ENCODE data around the gene SELENOF. TPM values are rescaled to one million over a fixed set of nuclear protein-coding genes. Genes with fewer than 3 reads are reported as not detected.
A peak's percentile ranks its signal among the peaks of the same experiment; 100 is the strongest.

Gene SELENOF
- total RNA-seq = 136 TPM
- 100 to 1,000 TPM; 127 to 187 (median 141) TPM for polyA plus RNA-seq (ENCODE audit: insufficient read depth in 1 of 8, insufficient read length in 8 of 8, low replicate concordance in 1 of 8)
- long read RNA-seq, donor 1, transcript SELENOF-201 (5 exons, 1,781 nt) = major isoform, 27 of 29 reads
- long read RNA-seq, donor 1, partial matches to known transcripts = 0 of 29 reads
- long read RNA-seq, donor 1, other reads (novel, unspliced or antisense) = 0 of 29 reads
- long read RNA-seq, donor 2, transcript SELENOF-201 (5 exons, 1,781 nt) = major isoform, 6 of 7 reads
- long read RNA-seq, donor 2, partial matches to known transcripts = 0 of 7 reads
- long read RNA-seq, donor 2, other reads (novel, unspliced or antisense) = 0 of 7 reads
- long read RNA-seq, donor 3, transcript SELENOF-201 (5 exons, 1,781 nt) = major isoform, 59 of 71 reads
- long read RNA-seq, donor 3, partial matches to known transcripts = 6 of 71 reads
- long read RNA-seq, donor 3, other reads (novel, unspliced or antisense) = 0 of 71 reads
- long read RNA-seq, donor 4, transcript SELENOF-201 (5 exons, 1,781 nt) = major isoform, 42 of 52 reads
- long read RNA-seq, donor 4, partial matches to known transcripts = 5 of 52 reads
- long read RNA-seq, donor 4, other reads (novel, unspliced or antisense) = 0 of 52 reads
- long read RNA-seq, donor 5, transcript SELENOF-201 (5 exons, 1,781 nt) = major isoform, 173 of 228 reads
- long read RNA-seq, donor 5, transcript SELENOF-202 (4 exons, 1,220 nt) = minor isoform, 21 of 228 reads
- long read RNA-seq, donor 5, partial matches to known transcripts = 20 of 228 reads
- long read RNA-seq, donor 5, other reads (novel, unspliced or antisense) = 10 of 228 reads
- long read RNA-seq, donor 6, transcript SELENOF-201 (5 exons, 1,781 nt) = major isoform, 98 of 129 reads
- long read RNA-seq, donor 6, transcript SELENOF-202 (4 exons, 1,220 nt) = minor isoform, 18 of 129 reads
- long read RNA-seq, donor 6, partial matches to known transcripts = 12 of 129 reads
- long read RNA-seq, donor 6, other reads (novel, unspliced or antisense) = 0 of 129 reads
- long read RNA-seq, donor 7, transcript SELENOF-201 (5 exons, 1,781 nt) = major isoform, 114 of 148 reads
- long read RNA-seq, donor 7, transcript SELENOF-202 (4 exons, 1,220 nt) = minor isoform, 7 of 148 reads
- long read RNA-seq, donor 7, partial matches to known transcripts = 27 of 148 reads
- long read RNA-seq, donor 7, other reads (novel, unspliced or antisense) = 0 of 148 reads
- long read RNA-seq, donor 8, transcript SELENOF-201 (5 exons, 1,781 nt) = major isoform, 62 of 80 reads
- long read RNA-seq, donor 8, transcript SELENOF-202 (4 exons, 1,220 nt) = minor isoform, 8 of 80 reads
- long read RNA-seq, donor 8, partial matches to known transcripts = 9 of 80 reads
- long read RNA-seq, donor 8, other reads (novel, unspliced or antisense) = 0 of 80 reads
- long read RNA-seq, donor 9, transcript SELENOF-202 (4 exons, 1,220 nt) = minor isoform, 10 of 79 reads
- long read RNA-seq, donor 9, transcript SELENOF-201 (5 exons, 1,781 nt) = major isoform, 53 of 79 reads
- long read RNA-seq, donor 9, partial matches to known transcripts = 14 of 79 reads
- long read RNA-seq, donor 9, other reads (novel, unspliced or antisense) = 0 of 79 reads
- long read RNA-seq, donor 10, transcript SELENOF-202 (4 exons, 1,220 nt) = minor isoform, 7 of 107 reads
- long read RNA-seq, donor 10, transcript SELENOF-201 (5 exons, 1,781 nt) = major isoform, 75 of 107 reads
- long read RNA-seq, donor 10, partial matches to known transcripts = 23 of 107 reads
- long read RNA-seq, donor 10, other reads (novel, unspliced or antisense) = 0 of 107 reads
- long read RNA-seq, donor 11, transcript SELENOF-202 (4 exons, 1,220 nt) = minor isoform, 5 of 77 reads
- long read RNA-seq, donor 11, transcript SELENOF-201 (5 exons, 1,781 nt) = major isoform, 56 of 77 reads
- long read RNA-seq, donor 11, partial matches to known transcripts = 15 of 77 reads
- long read RNA-seq, donor 11, other reads (novel, unspliced or antisense) = 0 of 77 reads

- H3K4me1 ChIP-seq (ENCODE audit: control insufficient read depth, insufficient read depth, low read length) = peaks cover 3% of the 10 kb centered on the region
- 0% methylated on average over 20 of the region's 44 CpGs for WGBS (ENCODE audit: insufficient coverage)
- H3K4me3 ChIP-seq (ENCODE audit: low read length) = peak within 1 kb of the TSS; percentile 88
- H3K9me3 ChIP-seq (replicated peaks; ENCODE audit: control insufficient read depth, low read depth, low read length) = no peaks in the 10 kb centered on the region
- DNase-seq = peak; percentile 100
- no peaks in the 10 kb centered on the region for H3K27me3 ChIP-seq (ENCODE audit: control insufficient read depth, insufficient read depth, low read length)
- peak within 1 kb of the TSS; percentile 97 for H3K27ac ChIP-seq (ENCODE audit: low read length)
- H3K36me3 ChIP-seq (ENCODE audit: control insufficient read depth, insufficient read depth, low read length) = peaks cover 3% of the 10 kb centered on the region
Observed at GRCh38 chr1:86913896-86914600, at the start of gene SELENOF. Gene SELENOF (minus strand): TSS chr1:86914126. CDS start chr1:86914111, 15 bp downstream.

GRCh38 chr1:86960548-86960947 lies 46.6 kb upstream of the SELENOF start:
- Histone ChIP-seq H3K27me3 (ENCODE audit: control insufficient read depth, insufficient read depth, low read length) (no peaks in the 10 kb centered on the region), H3K9me3 (replicated peaks; ENCODE audit: control insufficient read depth, low read depth, low read length) (no peaks in the 10 kb centered on the region), H3K27ac (ENCODE audit: low read length) (no peak overlapping the region), H3K4me3 (ENCODE audit: low read length) (no peak overlapping the region), H3K36me3 (ENCODE audit: control insufficient read depth, insufficient read depth, low read length) (no peaks in the 10 kb centered on the region), H3K4me1 (ENCODE audit: control insufficient read depth, insufficient read depth, low read length) (no peaks in the 10 kb centered on the region)
- no peak for DNase-seq

- peak; percentile 26 for DNase-seq
- H3K27me3 ChIP-seq (ENCODE audit: control insufficient read depth, insufficient read depth, low read length) = no peaks in the 10 kb centered on the region
- no peak overlapping the region for H3K27ac ChIP-seq (ENCODE audit: low read length)
- no peaks in the 10 kb centered on the region for H3K36me3 ChIP-seq (ENCODE audit: control insufficient read depth, insufficient read depth, low read length)
- H3K4me3 ChIP-seq (ENCODE audit: low read length) = no peak overlapping the region
- H3K9me3 ChIP-seq (replicated peaks; ENCODE audit: control insufficient read depth, low read depth, low read length) = no peaks in the 10 kb centered on the region
- no peaks in the 10 kb centered on the region for H3K4me1 ChIP-seq (ENCODE audit: control insufficient read depth, insufficient read depth, low read length)
Observed at GRCh38 chr1:86957221-86957620, 43.3 kb upstream of the SELENOF start.

DNA sequence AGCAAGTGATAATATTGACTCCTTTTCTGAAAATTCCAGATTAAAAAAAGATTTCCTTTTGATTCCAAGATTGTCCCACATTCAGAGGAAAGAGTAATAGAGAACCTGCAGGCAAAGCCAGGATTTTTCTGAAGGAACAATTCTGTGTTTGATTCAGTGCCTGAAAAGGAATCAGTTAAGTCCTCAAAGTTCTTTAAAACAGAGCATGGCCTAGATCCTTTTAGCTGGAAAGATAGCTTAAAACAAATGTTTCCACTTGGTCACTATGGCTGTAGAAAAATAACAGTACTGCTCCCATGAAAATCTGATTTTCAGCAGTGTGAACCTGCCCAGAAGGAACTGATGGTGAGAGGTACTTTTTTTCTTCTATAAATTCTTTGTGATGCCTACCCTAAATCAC lies 42.3 kb upstream of the SELENOF start:
- DNase-seq = peak; percentile 65
- no peaks in the 10 kb centered on the region for H3K9me3 ChIP-seq (replicated peaks; ENCODE audit: control insufficient read depth, low read depth, low read length)
- H3K27me3 ChIP-seq (ENCODE audit: control insufficient read depth, insufficient read depth, low read length) = no peaks in the 10 kb centered on the region
- H3K4me3 ChIP-seq (ENCODE audit: low read length) = no peak overlapping the region
- peak overlapping the region; percentile 22 for H3K27ac ChIP-seq (ENCODE audit: low read length)
- H3K36me3 ChIP-seq (ENCODE audit: control insufficient read depth, insufficient read depth, low read length) = no peaks in the 10 kb centered on the region
- H3K4me1 ChIP-seq (ENCODE audit: control insufficient read depth, insufficient read depth, low read length) = no peaks in the 10 kb centered on the region

GRCh38 chr1:86955678-86956077 lies 41.8 kb upstream of the SELENOF start:
- no CpG with 5 or more reads among the region's 3 CpGs for WGBS (ENCODE audit: insufficient coverage)
- no peaks in the 10 kb centered on the region for H3K9me3 ChIP-seq (replicated peaks; ENCODE audit: control insufficient read depth, low read depth, low read length)
- no peak overlapping the region for H3K4me3 ChIP-seq (ENCODE audit: low read length)
- H3K4me1 ChIP-seq (ENCODE audit: control insufficient read depth, insufficient read depth, low read length) = no peaks in the 10 kb centered on the region
- DNase-seq = no peak
- H3K27ac ChIP-seq (ENCODE audit: low read length) = no peak overlapping the region
- no peaks in the 10 kb centered on the region for H3K27me3 ChIP-seq (ENCODE audit: control insufficient read depth, insufficient read depth, low read length)
- no peaks in the 10 kb centered on the region for H3K36me3 ChIP-seq (ENCODE audit: control insufficient read depth, insufficient read depth, low read length)

GRCh38 chr1:86953167-86953566 lies 39.2 kb upstream of the SELENOF start:
- no peaks in the 10 kb centered on the region for H3K27me3 ChIP-seq (ENCODE audit: control insufficient read depth, insufficient read depth, low read length)
- no CpG with 5 or more reads among the region's 3 CpGs for WGBS (ENCODE audit: insufficient coverage)
- no peak overlapping the region for H3K4me3 ChIP-seq (ENCODE audit: low read length)
- H3K4me1 ChIP-seq (ENCODE audit: control insufficient read depth, insufficient read depth, low read length) = no peaks in the 10 kb centered on the region
- no peaks in the 10 kb centered on the region for H3K36me3 ChIP-seq (ENCODE audit: control insufficient read depth, insufficient read depth, low read length)
- H3K9me3 ChIP-seq (replicated peaks; ENCODE audit: control insufficient read depth, low read depth, low read length) = no peaks in the 10 kb centered on the region
- DNase-seq = no peak
- H3K27ac ChIP-seq (ENCODE audit: low read length) = no peak overlapping the region

DNA sequence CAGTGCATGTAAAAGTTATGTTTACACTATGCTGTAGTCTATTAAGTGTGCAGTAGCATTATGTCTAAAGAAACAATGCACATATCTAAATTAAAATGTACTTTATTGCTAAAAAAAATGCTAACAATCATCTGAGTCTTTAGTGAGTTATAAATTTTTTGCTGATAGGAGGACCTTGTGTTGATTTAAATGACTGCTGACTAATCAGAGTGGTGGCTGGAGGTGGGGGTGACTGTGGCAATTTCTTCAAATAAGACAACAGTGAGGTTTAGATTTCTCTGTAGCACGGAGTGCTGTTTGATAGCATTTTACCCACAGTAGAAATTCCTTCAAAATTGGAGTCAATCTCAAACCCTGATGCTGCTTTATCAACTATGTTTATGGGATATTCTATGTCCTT lies 37.5 kb upstream of the SELENOF start:
- H3K36me3 ChIP-seq (ENCODE audit: control insufficient read depth, insufficient read depth, low read length) = no peaks in the 10 kb centered on the region
- no peaks in the 10 kb centered on the region for H3K4me1 ChIP-seq (ENCODE audit: control insufficient read depth, insufficient read depth, low read length)
- H3K4me3 ChIP-seq (ENCODE audit: low read length) = no peak overlapping the region
- no peaks in the 10 kb centered on the region for H3K9me3 ChIP-seq (replicated peaks; ENCODE audit: control insufficient read depth, low read depth, low read length)
- no peak for DNase-seq
- H3K27me3 ChIP-seq (ENCODE audit: control insufficient read depth, insufficient read depth, low read length) = no peaks in the 10 kb centered on the region
- WGBS (ENCODE audit: insufficient coverage) = no CpG with 5 or more reads among the region's 1 CpG
- H3K27ac ChIP-seq (ENCODE audit: low read length) = no peak overlapping the region

GRCh38 chr1:86950712-86951419 lies 36.9 kb upstream of the SELENOF start:
- no peaks in the 10 kb centered on the region for H3K27me3 ChIP-seq (ENCODE audit: control insufficient read depth, insufficient read depth, low read length)
- H3K9me3 ChIP-seq (replicated peaks; ENCODE audit: control insufficient read depth, low read depth, low read length) = no peaks in the 10 kb centered on the region
- no peak for DNase-seq
- no peaks in the 10 kb centered on the region for H3K36me3 ChIP-seq (ENCODE audit: control insufficient read depth, insufficient read depth, low read length)
- WGBS (ENCODE audit: insufficient coverage) = 86% methylated on average over 1 of the region's 5 CpGs
- no peak overlapping the region for H3K4me3 ChIP-seq (ENCODE audit: low read length)
- no peak overlapping the region for H3K27ac ChIP-seq (ENCODE audit: low read length)
- H3K4me1 ChIP-seq (ENCODE audit: control insufficient read depth, insufficient read depth, low read length) = no peaks in the 10 kb centered on the region
